RWPE1 (cell line): ENCODE results near the gene SLC6A16.

ENCODE experiments used
- CTCF ChIA-PET: fragments of 350-600 bp; sonication (Branson Sonifier 250); formaldehyde crosslinking; extraction: SDS; loops from one replicate; lab custom pipeline; 2021; lab: Yijun Ruan, JAX
- POLR2A ChIA-PET: fragments of 400-600 bp; formaldehyde crosslinking; extraction: SDS; loops from one replicate; lab custom pipeline; 2020; ENCODE audit warnings: antibody characterized with exemption; ENCODE audit not compliant: low non-redundant PET; lab: Yijun Ruan, JAX
- DNase-seq: peaks from one replicate; pipeline ENCODE4 v3.0.0; 2012; ENCODE audit warnings: low spot score
- H3K27ac ChIP-seq: fragments of 450-650 bp; 2 replicates; pipeline ENCODE4 v1.5.1; 2017
- CTCF ChIP-seq: fragments of 450-650 bp; conservative IDR thresholded peaks from 2 replicates; pipeline ENCODE4 v1.5.1; 2017; ENCODE audit warnings: low read depth, mild to moderate bottlenecking

Gene SLC6A16

GRCh38 chr19:49256691-49257090 is 68.3 kb downstream of the SLC6A16 start:
- POLR2A ChIA-PET, result no interaction called here
- no peak for DNase-seq
- H3K27ac ChIP-seq, result no peak overlapping the region
- CTCF ChIA-PET, result interaction anchor here (0.6 to 1.4 kb wide), 2 partner anchors 17 to 31 kb away, joined by 3 read pairs; no protein-coding TSS in a partner anchor
- no peak for TF ChIP-seq CTCF

- POLR2A ChIA-PET, result no interaction called here
- no peak for TF ChIP-seq CTCF
- DNase-seq, result no peak
- CTCF ChIA-PET, result interaction anchor here (1.4 kb wide), 1 partner anchor 30 kb away, joined by 3 read pairs; no protein-coding TSS in a partner anchor
- H3K27ac ChIP-seq, result no peak overlapping the region
These were observed 69.3 kb downstream of the SLC6A16 start for GRCh38 chr19:49255674-49256073.

GRCh38 chr19:49249933-49250332 is 75.1 kb downstream of the SLC6A16 start:
- TF ChIP-seq CTCF, result no peak
- ChIA-PET POLR2A (no interaction called here), CTCF (interaction anchor here (0.6 kb wide), 1 partner anchor 51 kb away, joined by 3 read pairs; no protein-coding TSS in a partner anchor)
- H3K27ac ChIP-seq, result no peak overlapping the region
- DNase-seq, result no peak

- no peak overlapping the region for H3K27ac ChIP-seq
- TF ChIP-seq CTCF, result no peak
- POLR2A ChIA-PET, result no interaction called here
- DNase-seq, result no peak
- CTCF ChIA-PET, result no interaction called here
These were observed 77.3 kb downstream of the SLC6A16 start for GRCh38 chr19:49247676-49248075.

GRCh38 chr19:49244256-49244655 is 80.7 kb downstream of the SLC6A16 start:
- ChIA-PET POLR2A (no interaction called here), CTCF (interaction anchor here (0.5 to 1.1 kb wide), 5 partner anchors 15 to 84 kb away, joined by 3 to 8 read pairs (median 3); no protein-coding TSS in a partner anchor)
- no peak overlapping the region for H3K27ac ChIP-seq
- no peak for TF ChIP-seq CTCF
- DNase-seq, result no peak

- DNase-seq, result no peak
- no peak for TF ChIP-seq CTCF
- H3K27ac ChIP-seq, result no peak overlapping the region
- CTCF ChIA-PET, result interaction anchor here (0.6 kb wide), 3 partner anchors 27 to 51 kb away, joined by 3 to 4 read pairs (median 3); no protein-coding TSS in a partner anchor
- POLR2A ChIA-PET, result no interaction called here
These were observed 81.3 kb downstream of the SLC6A16 start for GRCh38 chr19:49243726-49244125.
